ENCODE data around the gene ANXA10.
"Not testable (repeated sequence)": the region's sequence is repeated elsewhere in the genome, so short reads cannot be mapped to it uniquely, and the experiment has no call there.

The ANXA10 gene

DNA sequence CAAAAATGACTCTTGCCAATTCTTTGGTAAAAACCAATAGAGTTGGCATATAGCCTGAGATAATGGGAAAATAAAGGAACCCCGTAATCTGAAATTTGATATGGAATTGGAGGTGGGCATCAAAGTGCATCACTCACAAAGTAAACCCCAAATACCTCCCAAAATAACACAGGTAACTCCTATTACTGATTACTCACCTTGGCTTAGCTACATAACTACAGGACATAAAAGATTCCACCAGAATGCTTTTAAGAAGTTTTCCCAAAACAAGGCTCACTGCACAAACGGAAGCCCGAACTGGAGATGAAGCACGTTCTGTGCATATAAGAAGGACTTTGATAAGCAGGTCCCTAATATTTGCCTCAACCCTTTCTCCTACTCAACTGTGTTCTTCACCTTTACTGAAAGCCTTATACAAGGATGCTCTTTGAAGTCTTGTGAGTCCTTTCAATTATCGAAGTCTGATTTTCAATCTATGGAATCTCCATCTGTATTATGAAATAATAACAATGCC lies 14.6 kb upstream of the ANXA10 start:
- no peak for DNase-seq (ENCODE audit: low read depth)
- H3K27me3 ChIP-seq (replicated peaks; ENCODE audit: control insufficient read depth, insufficient read depth, low read length): no peaks in the 10 kb centered on the region
- no peaks in the 10 kb centered on the region for H3K36me3 ChIP-seq (ENCODE audit: control insufficient read depth, insufficient read depth, low read length, severe bottlenecking)

DNA sequence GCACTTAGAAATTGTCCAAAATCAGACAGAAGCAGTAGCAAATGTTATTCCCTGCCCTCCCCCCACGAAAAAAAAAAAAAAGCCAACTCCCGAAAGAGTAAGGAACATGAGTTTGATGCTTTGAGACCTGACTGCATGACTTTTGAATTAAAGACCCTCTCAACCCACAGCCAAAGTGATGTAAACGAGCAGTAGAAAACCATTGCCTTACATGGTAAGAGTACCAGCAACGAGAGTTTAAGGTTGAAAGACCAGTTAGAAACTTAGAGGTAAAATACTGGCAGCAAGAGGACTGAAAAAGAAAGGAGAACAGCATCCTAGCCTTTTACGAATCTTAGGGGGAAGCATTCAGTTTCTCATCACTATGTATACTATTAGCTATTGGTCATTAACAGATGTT lies 10.0 kb upstream of the ANXA10 start:
- Histone ChIP-seq H3K9ac (ENCODE audit: low read length) (no peak overlapping the region), H3K4me1 (ENCODE audit: control insufficient read depth, insufficient read depth, low read length) (no peaks in the 10 kb centered on the region), H3K4me3 (ENCODE audit: low read length) (no peak overlapping the region), H3K27me3 (replicated peaks; ENCODE audit: control insufficient read depth, insufficient read depth, low read length) (no peaks in the 10 kb centered on the region), H3K36me3 (ENCODE audit: control insufficient read depth, insufficient read depth, low read length, severe bottlenecking) (no peaks in the 10 kb centered on the region), H3K9me3 (ENCODE audit: control insufficient read depth, low read length) (peaks cover 6% of the 10 kb centered on the region)
- no peak for DNase-seq (ENCODE audit: low read depth)

More for the DNA sequence above, 14.6 kb upstream of the ANXA10 start:
- H3K9ac ChIP-seq (ENCODE audit: low read length): no peak overlapping the region
- no peaks in the 10 kb centered on the region for H3K4me1 ChIP-seq (ENCODE audit: control insufficient read depth, insufficient read depth, low read length)
- H3K4me3 ChIP-seq (ENCODE audit: low read length): no peak overlapping the region
- H3K9me3 ChIP-seq (ENCODE audit: control insufficient read depth, low read length): no peaks in the 10 kb centered on the region

DNA sequence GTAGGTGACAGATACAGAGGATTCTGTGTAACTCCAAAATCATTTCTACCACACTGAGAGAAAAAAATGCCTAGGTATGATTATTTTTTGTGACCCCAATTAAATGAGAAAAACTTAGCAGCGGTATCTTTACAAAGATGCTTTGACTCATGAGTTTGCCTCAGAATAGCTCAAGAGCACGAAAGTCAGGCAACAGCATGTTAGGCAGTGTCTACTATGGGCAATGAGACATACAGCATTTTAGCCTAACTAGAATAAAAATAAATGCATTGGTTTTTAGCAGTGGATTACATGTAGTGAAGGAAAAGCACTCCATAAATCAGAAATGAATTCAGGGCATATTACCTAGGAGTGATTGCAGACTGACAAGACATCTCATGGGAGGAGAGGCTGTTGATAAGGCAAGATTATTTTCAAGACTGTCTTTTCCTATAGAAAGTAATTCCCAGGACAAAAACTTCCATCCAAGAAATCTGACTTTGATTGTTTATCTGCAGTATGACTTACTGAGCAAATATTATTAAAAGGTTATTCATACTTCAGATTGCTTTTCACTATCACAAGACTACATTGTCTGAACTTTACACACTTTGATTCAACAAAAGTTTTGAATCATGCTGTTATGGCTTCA lies 3.6 kb downstream of the ANXA10 start:
- H3K4me3 ChIP-seq (ENCODE audit: low read length): no peak overlapping the region
- no peaks in the 10 kb centered on the region for H3K36me3 ChIP-seq (ENCODE audit: control insufficient read depth, insufficient read depth, low read length, severe bottlenecking)
- H3K9me3 ChIP-seq (ENCODE audit: control insufficient read depth, low read length): no peaks in the 10 kb centered on the region
- peaks cover 23% of the 10 kb centered on the region for H3K4me1 ChIP-seq (ENCODE audit: control insufficient read depth, insufficient read depth, low read length)
- no peaks in the 10 kb centered on the region for H3K27me3 ChIP-seq (replicated peaks; ENCODE audit: control insufficient read depth, insufficient read depth, low read length)
- no peak overlapping the region for H3K9ac ChIP-seq (ENCODE audit: low read length)
- DNase-seq (ENCODE audit: low read depth): peak; percentile 25

DNA sequence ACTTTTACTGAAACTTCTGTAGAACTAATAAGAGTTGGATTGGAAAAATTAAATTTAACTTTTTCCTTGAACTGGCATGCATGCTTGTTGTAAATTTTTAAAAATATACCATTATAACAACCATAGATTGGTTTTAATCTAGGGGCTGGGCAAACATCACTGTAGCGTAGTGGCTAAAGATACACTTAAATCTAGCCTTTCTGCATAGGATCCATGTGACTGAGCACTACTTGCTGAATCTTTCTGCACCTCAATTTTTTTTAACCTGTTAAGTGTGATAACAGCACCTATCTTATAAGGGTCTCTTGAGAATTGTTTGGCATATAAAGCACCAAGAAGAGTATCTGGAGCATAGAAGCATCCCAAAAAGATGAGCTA lies 4.1 kb downstream of the ANXA10 start:
- no peak for DNase-seq (ENCODE audit: low read depth)
- H3K4me3 ChIP-seq (ENCODE audit: low read length): no peak overlapping the region
- no peaks in the 10 kb centered on the region for H3K27me3 ChIP-seq (replicated peaks; ENCODE audit: control insufficient read depth, insufficient read depth, low read length)
- H3K9me3 ChIP-seq (ENCODE audit: control insufficient read depth, low read length): no peaks in the 10 kb centered on the region
- H3K4me1 ChIP-seq (ENCODE audit: control insufficient read depth, insufficient read depth, low read length): peaks cover 23% of the 10 kb centered on the region
- no peak overlapping the region for H3K9ac ChIP-seq (ENCODE audit: low read length)
- H3K36me3 ChIP-seq (ENCODE audit: control insufficient read depth, insufficient read depth, low read length, severe bottlenecking): no peaks in the 10 kb centered on the region

DNA sequence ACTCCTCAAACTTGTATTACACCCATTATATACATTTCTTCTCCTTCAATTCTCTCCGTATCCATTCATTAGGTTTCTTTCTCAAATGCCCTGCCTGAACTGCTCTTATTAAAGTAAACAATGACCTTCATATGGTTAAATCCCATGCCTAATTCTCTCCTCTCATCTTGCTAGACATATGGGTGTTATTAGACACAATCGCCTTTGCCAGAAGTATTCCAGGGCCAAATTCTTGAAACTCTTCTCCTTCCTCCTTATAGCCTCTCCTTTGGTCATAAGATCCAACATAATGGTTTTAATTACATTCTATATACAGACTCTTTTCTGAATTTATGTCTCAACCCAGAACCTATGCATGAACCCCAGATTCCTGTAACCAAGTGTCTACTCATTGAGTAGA lies 4.8 kb downstream of the ANXA10 start:
- H3K27me3 ChIP-seq (replicated peaks; ENCODE audit: control insufficient read depth, insufficient read depth, low read length): no peaks in the 10 kb centered on the region
- DNase-seq (ENCODE audit: low read depth): peak; percentile 41
- peaks cover 23% of the 10 kb centered on the region for H3K4me1 ChIP-seq (ENCODE audit: control insufficient read depth, insufficient read depth, low read length)
- no peak overlapping the region for H3K9ac ChIP-seq (ENCODE audit: low read length)
- H3K36me3 ChIP-seq (ENCODE audit: control insufficient read depth, insufficient read depth, low read length, severe bottlenecking): no peaks in the 10 kb centered on the region
- no peak overlapping the region for H3K4me3 ChIP-seq (ENCODE audit: low read length)
- H3K9me3 ChIP-seq (ENCODE audit: control insufficient read depth, low read length): no peaks in the 10 kb centered on the region

DNA sequence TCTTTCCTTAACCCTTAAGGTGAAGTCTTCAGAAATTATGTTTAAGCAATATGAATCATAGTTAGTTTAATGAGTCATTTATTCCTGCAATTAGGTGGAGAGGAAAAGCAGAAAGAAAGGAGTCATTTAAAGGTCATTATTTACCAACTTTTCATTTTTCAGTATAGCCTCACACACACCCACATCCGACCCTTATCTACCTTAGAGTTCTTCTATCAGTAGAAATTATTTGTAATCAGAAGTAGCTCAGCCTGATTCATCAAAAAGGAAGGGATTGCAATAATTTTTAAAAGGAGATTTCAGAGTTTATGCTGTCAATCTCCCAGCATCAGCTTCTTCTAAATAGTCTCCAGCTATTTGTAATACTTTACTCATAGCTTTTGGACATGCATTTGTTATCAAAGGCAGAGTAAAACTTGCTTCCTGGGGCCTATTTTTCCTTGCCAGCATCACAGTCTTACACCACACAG lies 5.9 kb downstream of the ANXA10 start:
- Histone ChIP-seq H3K4me3 (ENCODE audit: low read length) (no peak overlapping the region), H3K36me3 (ENCODE audit: control insufficient read depth, insufficient read depth, low read length, severe bottlenecking) (no peaks in the 10 kb centered on the region), H3K9me3 (ENCODE audit: control insufficient read depth, low read length) (no peaks in the 10 kb centered on the region), H3K4me1 (ENCODE audit: control insufficient read depth, insufficient read depth, low read length) (peaks cover 23% of the 10 kb centered on the region), H3K27me3 (replicated peaks; ENCODE audit: control insufficient read depth, insufficient read depth, low read length) (no peaks in the 10 kb centered on the region), H3K9ac (ENCODE audit: low read length) (no peak overlapping the region)
- DNase-seq (ENCODE audit: low read depth): peak; percentile 53

DNA sequence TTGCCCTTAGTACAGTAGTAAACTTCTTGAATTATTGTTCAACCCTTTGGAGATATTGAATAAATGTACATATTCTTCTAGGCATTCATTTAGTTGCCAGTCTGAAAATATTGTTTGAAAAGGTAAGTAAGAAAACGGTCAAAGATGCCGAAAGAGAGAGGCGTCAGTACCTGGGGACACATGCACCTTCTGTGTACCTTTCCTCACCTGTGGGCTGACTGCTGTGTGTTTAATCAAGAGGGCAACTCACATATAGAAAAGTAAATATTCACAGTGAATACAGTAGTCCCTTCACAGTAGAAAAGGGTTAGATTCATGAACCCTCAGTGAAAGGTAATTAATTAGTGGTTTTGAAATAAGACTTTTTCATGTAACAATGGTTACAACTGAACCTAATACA lies 6.9 kb downstream of the ANXA10 start:
- Histone ChIP-seq H3K9me3 (ENCODE audit: control insufficient read depth, low read length) (no peaks in the 10 kb centered on the region), H3K4me3 (ENCODE audit: low read length) (no peak overlapping the region), H3K27me3 (replicated peaks; ENCODE audit: control insufficient read depth, insufficient read depth, low read length) (no peaks in the 10 kb centered on the region), H3K9ac (ENCODE audit: low read length) (no peak overlapping the region), H3K4me1 (ENCODE audit: control insufficient read depth, insufficient read depth, low read length) (peaks cover 23% of the 10 kb centered on the region), H3K36me3 (ENCODE audit: control insufficient read depth, insufficient read depth, low read length, severe bottlenecking) (no peaks in the 10 kb centered on the region)
- DNase-seq (ENCODE audit: low read depth): no peak

DNA sequence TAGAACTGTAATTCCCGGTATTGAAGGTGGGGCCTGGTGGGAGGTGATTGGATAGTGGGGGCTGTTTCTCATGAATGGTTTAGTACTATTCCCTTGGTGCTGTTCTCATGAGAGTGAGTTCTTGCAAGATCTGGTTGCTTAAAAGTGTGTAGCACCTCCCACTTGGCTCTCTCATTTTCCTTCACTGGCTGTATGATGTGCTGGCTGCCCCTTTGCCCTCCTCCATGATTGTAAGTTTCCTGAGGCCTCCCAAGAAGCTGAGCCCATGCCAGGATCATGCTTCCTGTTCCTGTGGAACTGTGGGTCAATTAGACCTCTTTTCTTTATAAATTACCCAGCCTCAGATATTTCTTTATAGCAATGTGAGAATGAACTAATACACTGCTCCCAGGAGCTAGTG lies 8.7 kb downstream of the ANXA10 start:
- no peaks in the 10 kb centered on the region for H3K36me3 ChIP-seq (ENCODE audit: control insufficient read depth, insufficient read depth, low read length, severe bottlenecking)
- peaks cover 17% of the 10 kb centered on the region for H3K4me1 ChIP-seq (ENCODE audit: control insufficient read depth, insufficient read depth, low read length)
- DNase-seq (ENCODE audit: low read depth): no peak
- H3K27me3 ChIP-seq (replicated peaks; ENCODE audit: control insufficient read depth, insufficient read depth, low read length): no peaks in the 10 kb centered on the region
- H3K9ac ChIP-seq (ENCODE audit: low read length): no peak overlapping the region
- H3K9me3 ChIP-seq (ENCODE audit: control insufficient read depth, low read length): no peaks in the 10 kb centered on the region
- no peak overlapping the region for H3K4me3 ChIP-seq (ENCODE audit: low read length)

DNA sequence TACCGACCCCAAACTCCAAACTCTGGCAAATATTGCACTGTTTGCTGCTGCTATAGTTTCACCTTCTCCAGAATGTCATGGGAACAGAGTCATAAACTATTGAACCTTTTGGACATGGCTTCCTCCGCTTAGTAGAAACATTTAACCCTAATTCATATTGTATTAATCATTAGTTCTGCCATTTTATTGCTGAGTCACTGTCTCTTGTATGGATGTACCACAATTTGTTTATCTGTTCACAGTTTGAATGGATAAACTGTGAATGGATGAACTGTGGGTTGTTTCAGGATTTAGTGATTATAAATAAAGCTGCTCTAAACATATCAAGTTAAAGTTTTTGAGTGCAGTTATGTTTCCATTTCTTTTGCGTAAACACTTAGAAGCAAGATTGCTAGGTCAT lies 10.1 kb downstream of the ANXA10 start:
- no peaks in the 10 kb centered on the region for H3K36me3 ChIP-seq (ENCODE audit: control insufficient read depth, insufficient read depth, low read length, severe bottlenecking)
- no peak for DNase-seq (ENCODE audit: low read depth)

DNA sequence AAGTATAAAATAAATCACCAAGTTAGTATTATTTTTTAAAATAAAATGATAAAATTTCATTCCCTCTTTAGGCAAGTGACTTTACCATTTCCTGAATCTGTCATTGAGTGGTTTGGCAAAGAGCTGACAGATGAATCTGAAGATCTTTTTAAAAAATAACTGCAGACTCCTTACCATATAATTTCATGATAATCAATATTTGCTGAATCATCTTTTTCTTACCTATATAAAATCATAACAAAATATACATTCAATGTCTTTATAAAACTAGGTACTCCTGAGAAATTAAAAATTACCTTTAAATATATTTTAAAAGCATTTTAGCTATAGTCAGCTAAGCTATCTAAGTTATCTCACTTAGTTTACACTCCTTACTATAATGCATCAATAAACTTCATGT lies 17.2 kb downstream of the ANXA10 start:
- no peak for DNase-seq (ENCODE audit: low read depth)
- no peaks in the 10 kb centered on the region for H3K27me3 ChIP-seq (replicated peaks; ENCODE audit: control insufficient read depth, insufficient read depth, low read length)
- H3K4me3 ChIP-seq (ENCODE audit: low read length): no peak overlapping the region
- no peaks in the 10 kb centered on the region for H3K9me3 ChIP-seq (ENCODE audit: control insufficient read depth, low read length)
- no peaks in the 10 kb centered on the region for H3K36me3 ChIP-seq (ENCODE audit: control insufficient read depth, insufficient read depth, low read length, severe bottlenecking)
- H3K9ac ChIP-seq (ENCODE audit: low read length): no peak overlapping the region
- no peaks in the 10 kb centered on the region for H3K4me1 ChIP-seq (ENCODE audit: control insufficient read depth, insufficient read depth, low read length)

More for the DNA sequence above, 10.1 kb downstream of the ANXA10 start:
- H3K4me1 ChIP-seq (ENCODE audit: control insufficient read depth, insufficient read depth, low read length): peaks cover 12% of the 10 kb centered on the region
- no peak overlapping the region for H3K9ac ChIP-seq (ENCODE audit: low read length)
- H3K27me3 ChIP-seq (replicated peaks; ENCODE audit: control insufficient read depth, insufficient read depth, low read length): no peaks in the 10 kb centered on the region
- no peak overlapping the region for H3K4me3 ChIP-seq (ENCODE audit: low read length)
- no peaks in the 10 kb centered on the region for H3K9me3 ChIP-seq (ENCODE audit: control insufficient read depth, low read length)

DNA sequence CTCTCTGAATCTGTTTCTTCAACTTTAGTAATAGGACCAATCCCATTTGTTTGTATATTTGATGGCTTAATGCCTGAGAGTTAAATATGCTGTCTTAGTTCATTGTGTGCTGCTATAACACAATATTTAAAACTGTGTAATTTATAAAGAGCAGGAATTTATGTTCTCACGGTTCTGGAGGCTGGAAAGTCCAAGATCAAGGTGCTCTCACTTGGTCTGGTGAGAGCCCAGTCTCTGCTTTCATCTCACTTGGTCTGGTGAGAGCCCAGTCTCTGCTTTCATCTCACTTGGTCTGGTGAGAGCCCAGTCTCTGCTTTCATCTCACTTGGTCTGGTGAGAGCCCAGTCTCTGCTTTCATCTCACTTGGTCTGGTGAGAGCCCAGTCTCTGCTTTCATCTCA lies 20.7 kb downstream of the ANXA10 start:
- H3K27me3 ChIP-seq (replicated peaks; ENCODE audit: control insufficient read depth, insufficient read depth, low read length); H3K4me3 ChIP-seq (ENCODE audit: low read length); H3K9me3 ChIP-seq (ENCODE audit: control insufficient read depth, low read length); H3K9ac ChIP-seq (ENCODE audit: low read length); H3K36me3 ChIP-seq (ENCODE audit: control insufficient read depth, insufficient read depth, low read length, severe bottlenecking); H3K4me1 ChIP-seq (ENCODE audit: control insufficient read depth, insufficient read depth, low read length); DNase-seq (ENCODE audit: low read depth): not testable (repeated sequence)

DNA sequence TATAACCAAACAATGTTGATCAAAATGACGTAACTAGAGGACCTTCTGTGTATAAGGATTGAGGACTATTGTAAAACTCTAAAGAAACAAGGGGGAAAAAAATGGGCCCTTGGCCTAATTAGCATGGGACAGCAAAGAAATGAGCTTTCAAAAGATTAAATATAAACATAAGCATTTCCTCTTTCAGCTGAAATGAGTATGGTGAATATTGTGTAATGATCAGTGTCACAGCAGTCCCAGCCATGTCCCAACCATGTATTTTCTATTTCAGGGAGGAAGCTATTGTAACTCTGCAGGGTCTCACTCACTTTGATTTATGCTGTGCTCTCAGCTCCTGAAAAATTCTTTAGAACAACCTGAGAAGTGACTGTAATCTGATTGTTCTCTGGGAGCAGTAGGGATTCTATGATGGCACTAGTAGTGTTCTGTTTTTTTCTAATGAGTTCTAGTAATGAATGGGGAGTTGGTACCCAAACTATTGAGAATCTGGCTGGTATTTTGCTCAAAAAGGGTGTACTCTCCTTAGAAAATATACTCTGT lies 25.8 kb downstream of the ANXA10 start:
- H3K4me1 ChIP-seq (ENCODE audit: control insufficient read depth, insufficient read depth, low read length): peaks cover 11% of the 10 kb centered on the region
- no peak for DNase-seq (ENCODE audit: low read depth)
- no peaks in the 10 kb centered on the region for H3K9me3 ChIP-seq (ENCODE audit: control insufficient read depth, low read length)
- H3K27me3 ChIP-seq (replicated peaks; ENCODE audit: control insufficient read depth, insufficient read depth, low read length): no peaks in the 10 kb centered on the region
- H3K36me3 ChIP-seq (ENCODE audit: control insufficient read depth, insufficient read depth, low read length, severe bottlenecking): no peaks in the 10 kb centered on the region
- no peak overlapping the region for H3K4me3 ChIP-seq (ENCODE audit: low read length)
- no peak overlapping the region for H3K9ac ChIP-seq (ENCODE audit: low read length)

Measured in adipocyte (in vitro differentiated cells).